ENCODE results near the gene ATP6V0E1. TPM values are rescaled to one million over a fixed set of nuclear protein-coding genes. Genes with fewer than 3 reads are reported as not detected.

Gene ATP6V0E1
- total RNA-seq, 4 donors from 2014 or later, result 94.0 to 163 (median 124) TPM

DNA sequence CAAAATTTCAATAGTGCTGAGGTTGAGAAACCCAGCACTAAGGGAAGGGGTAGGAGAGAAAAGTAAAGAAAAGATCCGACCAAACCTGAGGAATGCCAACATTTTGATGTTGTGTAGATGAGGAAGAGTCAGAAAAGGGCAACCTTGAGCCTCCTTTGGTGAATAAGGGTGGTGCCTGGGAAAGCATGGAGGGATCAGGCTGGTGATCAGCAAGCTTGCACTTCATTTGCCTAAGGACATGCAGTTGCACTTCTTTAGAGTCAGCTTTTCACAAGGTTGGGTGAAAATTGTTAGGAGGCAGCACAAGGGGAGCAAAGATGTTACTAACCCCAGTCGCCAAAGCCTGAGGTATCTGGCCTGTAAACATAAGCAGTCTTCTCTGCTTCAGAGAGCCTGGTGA lies 20.4 kb downstream of the ATP6V0E1 start:
- H3K4me3 ChIP-seq, result no peak overlapping the region
- ATAC-seq, result no peak
- H3K27ac ChIP-seq, result no peak overlapping the region
- H3K36me3 ChIP-seq, result no peaks in the 10 kb centered on the region
- H3K9me3 ChIP-seq, result no peaks in the 10 kb centered on the region
- H3K4me1 ChIP-seq, result peaks cover 3 to 72% (median 6%) of the 10 kb centered on the region in 3 donors
- H3K27me3 ChIP-seq, result no peaks in the 10 kb centered on the region
- WGBS, 2 donors (ENCODE audit: low coverage in 1 of 2), result 75 to 82% methylated on average over 1 to 2 of the region's 2 CpGs
- TF ChIP-seq POLR2A (IDR thresholded peaks at IDR 0.05), result no peak
- TF ChIP-seq EP300 (IDR thresholded peaks at IDR 0.05), result no peak
- no peak for TF ChIP-seq POLR2AphosphoS5 (IDR thresholded peaks at IDR 0.05)
- TF ChIP-seq, protein P1, sequence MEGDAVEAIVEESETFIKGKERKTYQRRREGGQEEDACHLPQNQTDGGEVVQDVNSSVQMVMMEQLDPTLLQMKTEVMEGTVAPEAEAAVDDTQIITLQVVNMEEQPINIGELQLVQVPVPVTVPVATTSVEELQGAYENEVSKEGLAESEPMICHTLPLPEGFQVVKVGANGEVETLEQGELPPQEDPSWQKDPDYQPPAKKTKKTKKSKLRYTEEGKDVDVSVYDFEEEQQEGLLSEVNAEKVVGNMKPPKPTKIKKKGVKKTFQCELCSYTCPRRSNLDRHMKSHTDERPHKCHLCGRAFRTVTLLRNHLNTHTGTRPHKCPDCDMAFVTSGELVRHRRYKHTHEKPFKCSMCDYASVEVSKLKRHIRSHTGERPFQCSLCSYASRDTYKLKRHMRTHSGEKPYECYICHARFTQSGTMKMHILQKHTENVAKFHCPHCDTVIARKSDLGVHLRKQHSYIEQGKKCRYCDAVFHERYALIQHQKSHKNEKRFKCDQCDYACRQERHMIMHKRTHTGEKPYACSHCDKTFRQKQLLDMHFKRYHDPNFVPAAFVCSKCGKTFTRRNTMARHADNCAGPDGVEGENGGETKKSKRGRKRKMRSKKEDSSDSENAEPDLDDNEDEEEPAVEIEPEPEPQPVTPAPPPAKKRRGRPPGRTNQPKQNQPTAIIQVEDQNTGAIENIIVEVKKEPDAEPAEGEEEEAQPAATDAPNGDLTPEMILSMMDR (IDR thresholded peaks at IDR 0.05), result no peak

DNA sequence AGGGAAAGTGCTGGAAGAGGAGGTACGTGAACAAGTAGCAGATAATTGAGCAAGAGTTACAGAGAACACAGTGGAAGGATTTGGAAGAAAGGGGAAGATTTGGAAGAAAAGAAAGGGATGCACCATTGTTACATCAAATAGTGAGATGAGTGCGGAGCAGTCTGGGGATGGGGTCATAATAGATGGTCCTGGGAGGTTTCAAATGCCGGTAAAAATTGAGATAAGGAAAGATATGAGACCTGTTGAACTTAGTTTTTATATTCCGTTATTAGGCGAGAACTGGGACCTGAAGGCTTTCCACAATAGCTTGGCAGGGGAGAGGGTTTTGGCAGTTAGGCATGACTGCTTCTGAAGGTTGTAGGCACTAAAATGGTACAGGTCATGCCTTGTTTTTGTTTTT lies 20.9 kb downstream of the ATP6V0E1 start:
- Histone ChIP-seq H3K27me3 (no peaks in the 10 kb centered on the region), H3K4me1 (peaks cover 3 to 68% (median 6%) of the 10 kb centered on the region in 3 donors), H3K27ac (no peak overlapping the region), H3K4me3 (no peak overlapping the region), H3K9me3 (no peaks in the 10 kb centered on the region), H3K36me3 (no peaks in the 10 kb centered on the region)
- no peak for ATAC-seq
- TF ChIP-seq POLR2AphosphoS5 (IDR thresholded peaks at IDR 0.05) (no peak), POLR2A (IDR thresholded peaks at IDR 0.05) (no peak)
- TF ChIP-seq, protein P1 (IDR thresholded peaks at IDR 0.05), result no peak
- WGBS, 2 donors (ENCODE audit: low coverage in 1 of 2), result 80 to 87% methylated on average over 5 of the region's 5 CpGs

DNA sequence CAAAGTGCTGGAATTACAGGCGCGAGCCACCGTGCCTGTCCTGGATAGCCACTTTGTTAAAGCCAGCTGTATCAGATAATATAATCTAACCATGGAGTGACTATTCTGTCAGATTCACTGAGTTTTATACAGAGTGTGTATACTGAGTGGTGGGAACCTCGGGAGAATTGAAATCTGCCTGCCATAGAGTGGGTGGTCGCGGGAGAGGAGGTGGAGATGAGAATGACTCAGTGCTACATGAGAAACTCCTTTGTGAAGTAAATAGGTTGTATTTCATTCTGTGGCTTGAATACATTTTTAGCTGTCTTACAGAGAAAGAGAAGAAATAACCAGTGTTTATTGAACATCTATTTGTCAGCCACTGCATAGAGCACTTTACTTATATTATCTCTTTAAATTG lies 26.4 kb downstream of the ATP6V0E1 start:
- H3K36me3 ChIP-seq, result no peaks in the 10 kb centered on the region
- 37 to 86% methylated on average over 3 to 4 of the region's 6 CpGs for WGBS, 2 donors (ENCODE audit: low coverage in 1 of 2)
- H3K27me3 ChIP-seq, result no peaks in the 10 kb centered on the region
- no peak overlapping the region for H3K4me3 ChIP-seq
- peaks cover 0 to 58% (median 6%) of the 10 kb centered on the region in 3 donors for H3K4me1 ChIP-seq
- H3K9me3 ChIP-seq, result no peaks in the 10 kb centered on the region
- TF ChIP-seq, protein P1 (IDR thresholded peaks at IDR 0.05), result no peak
- TF ChIP-seq POLR2AphosphoS5 (IDR thresholded peaks at IDR 0.05) (no peak), EP300 (IDR thresholded peaks at IDR 0.05) (no peak), POLR2A (IDR thresholded peaks at IDR 0.05) (no peak)
- no peak overlapping the region for H3K27ac ChIP-seq
- no peak for ATAC-seq

DNA sequence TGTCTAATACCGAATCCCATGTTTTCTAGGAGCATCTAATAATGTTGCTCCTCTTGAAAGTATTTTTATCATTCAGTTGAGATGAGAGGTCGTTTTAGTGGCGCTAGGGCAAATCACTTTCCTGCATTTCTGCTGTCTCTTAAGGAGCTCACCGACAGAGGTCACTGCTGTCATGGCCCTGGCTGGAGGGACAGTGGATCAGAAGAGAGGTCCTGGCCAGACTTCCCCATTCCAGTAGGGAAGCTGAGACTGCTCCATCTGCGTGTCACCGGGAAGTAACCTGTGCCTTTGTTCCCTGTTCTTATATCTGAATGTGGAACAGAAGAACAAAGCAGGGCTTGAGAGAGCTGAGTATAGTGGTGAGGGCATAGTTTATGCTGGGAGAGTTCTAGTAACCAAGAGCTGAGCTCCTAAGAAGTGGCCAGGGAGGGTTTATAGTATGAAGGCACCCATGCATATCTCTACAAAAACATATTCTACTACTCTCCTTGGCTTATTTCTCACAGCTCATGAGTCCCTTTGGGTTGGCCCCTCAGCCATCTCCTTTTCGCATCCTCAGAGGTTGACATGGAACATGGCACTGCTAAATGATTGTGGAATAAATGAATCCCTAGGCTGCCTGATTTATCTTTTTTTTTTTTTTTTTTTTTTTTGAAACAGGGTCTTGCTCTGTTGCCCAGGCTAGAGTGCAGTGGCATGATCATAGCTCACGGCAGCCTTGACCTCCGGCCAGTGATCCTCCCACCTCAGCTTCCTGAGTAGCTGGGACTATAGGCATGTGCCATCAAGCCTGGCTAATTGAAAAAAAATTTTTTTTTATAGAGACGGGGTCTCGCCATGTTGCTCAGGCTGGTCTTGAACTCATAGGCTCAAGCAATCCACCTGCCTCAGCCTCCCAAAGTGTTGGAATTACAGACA lies 27.2 kb downstream of the ATP6V0E1 start:
- Histone ChIP-seq H3K27me3 (no peaks in the 10 kb centered on the region), H3K36me3 (no peaks in the 10 kb centered on the region), H3K9me3 (no peaks in the 10 kb centered on the region), H3K4me3 (no peak overlapping the region), H3K27ac (peak overlapping the region in 2 of 4 donors; percentile 35 to 54), H3K4me1 (peaks cover 3 to 66% (median 12%) of the 10 kb centered on the region in 3 donors)
- TF ChIP-seq, protein P1 (IDR thresholded peaks at IDR 0.05), result peak in 2 of 4 experiments; percentile 12 to 42
- no peak for TF ChIP-seq EP300 (IDR thresholded peaks at IDR 0.05)
- TF ChIP-seq POLR2A (IDR thresholded peaks at IDR 0.05), result no peak
- TF ChIP-seq POLR2AphosphoS5 (IDR thresholded peaks at IDR 0.05), result no peak
- ATAC-seq, result peak; percentile 47
- 70 to 90% methylated on average over 6 to 7 of the region's 11 CpGs for WGBS, 2 donors (ENCODE audit: low coverage in 1 of 2)

GRCh38 chr5:173011566-173011965 lies 28.0 kb downstream of the ATP6V0E1 start:
- WGBS, 2 donors (ENCODE audit: low coverage in 1 of 2), result 47 to 68% methylated on average over 4 of the region's 4 CpGs
- no peaks in the 10 kb centered on the region for H3K9me3 ChIP-seq
- H3K27ac ChIP-seq, result peak overlapping the region in 2 of 4 donors; percentile 35 to 54
- peak; percentile 32 for TF ChIP-seq POLR2AphosphoS5 (IDR thresholded peaks at IDR 0.05)
- TF ChIP-seq, protein P1 (IDR thresholded peaks at IDR 0.05), result no peak
- no peak overlapping the region for H3K4me3 ChIP-seq
- H3K27me3 ChIP-seq, result no peaks in the 10 kb centered on the region
- peaks cover 5 to 70% (median 17%) of the 10 kb centered on the region in 3 donors for H3K4me1 ChIP-seq
- no peaks in the 10 kb centered on the region for H3K36me3 ChIP-seq
- peak; percentile 68 for ATAC-seq

Data from gastroesophageal sphincter (tissue), 4 donors.